Liver (tissue), 2 donors: Measurements from ENCODE around the gene PHACTR4.
"Not testable (repeated sequence)": the region's sequence is repeated elsewhere in the genome, so short reads cannot be mapped to it uniquely, and the experiment has no call there.

Source experiments
- TF ChIP-seq, protein P1 (sequence below): IDR thresholded peaks from 2 replicates; pipeline ENCODE4 v1.6.1; 2016; ENCODE audit warnings: antibody characterized with exemption, mild to moderate bottlenecking
- TF ChIP-seq, protein P2 (sequence below): fragments of 150-350 bp; IDR thresholded peaks from 2 replicates; pipeline ENCODE4 v1.5.1; 2017; ENCODE audit warnings: improper control_type of control experiment, low read depth, low read length; ENCODE audit not compliant: missing input control
- TF ChIP-seq, protein P3 (sequence below): IDR thresholded peaks from 2 replicates; pipeline ENCODE4 v1.6.1; 2016; ENCODE audit warnings: antibody characterized with exemption
- donor health status: healthy.

DNA sequence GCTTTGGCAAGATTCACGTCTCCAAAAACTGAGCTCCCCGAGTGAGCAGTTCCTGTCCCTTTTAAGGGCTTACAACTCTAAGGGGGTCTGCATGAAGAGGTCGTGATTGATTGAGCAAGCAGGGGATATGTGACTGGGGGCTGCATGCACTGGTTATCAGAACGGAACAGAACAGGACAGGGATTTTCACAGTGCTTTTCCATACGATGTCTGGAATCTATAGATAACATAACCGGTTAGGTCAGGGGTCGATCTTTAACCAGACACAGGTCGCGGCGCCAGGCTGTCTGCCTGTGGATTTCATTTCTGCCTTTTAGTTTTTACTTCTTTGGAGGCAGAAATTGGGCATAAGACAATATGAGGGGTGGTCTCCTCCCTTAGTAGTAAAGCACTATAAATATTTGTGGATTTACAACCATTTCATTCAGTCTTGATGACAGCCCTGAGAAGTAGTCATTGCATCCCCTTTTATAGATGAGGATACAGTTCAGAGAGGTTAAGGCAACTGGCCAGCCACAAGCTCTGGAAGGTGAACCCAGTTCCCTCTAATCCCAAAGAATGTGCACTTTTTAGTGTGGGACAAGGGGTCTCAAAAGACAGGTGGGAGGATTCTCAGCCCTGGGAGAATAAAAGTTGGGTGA is 155.6 kb downstream of the PHACTR4 start:
- TF ChIP-seq, protein P1, sequence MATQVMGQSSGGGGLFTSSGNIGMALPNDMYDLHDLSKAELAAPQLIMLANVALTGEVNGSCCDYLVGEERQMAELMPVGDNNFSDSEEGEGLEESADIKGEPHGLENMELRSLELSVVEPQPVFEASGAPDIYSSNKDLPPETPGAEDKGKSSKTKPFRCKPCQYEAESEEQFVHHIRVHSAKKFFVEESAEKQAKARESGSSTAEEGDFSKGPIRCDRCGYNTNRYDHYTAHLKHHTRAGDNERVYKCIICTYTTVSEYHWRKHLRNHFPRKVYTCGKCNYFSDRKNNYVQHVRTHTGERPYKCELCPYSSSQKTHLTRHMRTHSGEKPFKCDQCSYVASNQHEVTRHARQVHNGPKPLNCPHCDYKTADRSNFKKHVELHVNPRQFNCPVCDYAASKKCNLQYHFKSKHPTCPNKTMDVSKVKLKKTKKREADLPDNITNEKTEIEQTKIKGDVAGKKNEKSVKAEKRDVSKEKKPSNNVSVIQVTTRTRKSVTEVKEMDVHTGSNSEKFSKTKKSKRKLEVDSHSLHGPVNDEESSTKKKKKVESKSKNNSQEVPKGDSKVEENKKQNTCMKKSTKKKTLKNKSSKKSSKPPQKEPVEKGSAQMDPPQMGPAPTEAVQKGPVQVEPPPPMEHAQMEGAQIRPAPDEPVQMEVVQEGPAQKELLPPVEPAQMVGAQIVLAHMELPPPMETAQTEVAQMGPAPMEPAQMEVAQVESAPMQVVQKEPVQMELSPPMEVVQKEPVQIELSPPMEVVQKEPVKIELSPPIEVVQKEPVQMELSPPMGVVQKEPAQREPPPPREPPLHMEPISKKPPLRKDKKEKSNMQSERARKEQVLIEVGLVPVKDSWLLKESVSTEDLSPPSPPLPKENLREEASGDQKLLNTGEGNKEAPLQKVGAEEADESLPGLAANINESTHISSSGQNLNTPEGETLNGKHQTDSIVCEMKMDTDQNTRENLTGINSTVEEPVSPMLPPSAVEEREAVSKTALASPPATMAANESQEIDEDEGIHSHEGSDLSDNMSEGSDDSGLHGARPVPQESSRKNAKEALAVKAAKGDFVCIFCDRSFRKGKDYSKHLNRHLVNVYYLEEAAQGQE, result not testable (repeated sequence)
- TF ChIP-seq, protein P2, sequence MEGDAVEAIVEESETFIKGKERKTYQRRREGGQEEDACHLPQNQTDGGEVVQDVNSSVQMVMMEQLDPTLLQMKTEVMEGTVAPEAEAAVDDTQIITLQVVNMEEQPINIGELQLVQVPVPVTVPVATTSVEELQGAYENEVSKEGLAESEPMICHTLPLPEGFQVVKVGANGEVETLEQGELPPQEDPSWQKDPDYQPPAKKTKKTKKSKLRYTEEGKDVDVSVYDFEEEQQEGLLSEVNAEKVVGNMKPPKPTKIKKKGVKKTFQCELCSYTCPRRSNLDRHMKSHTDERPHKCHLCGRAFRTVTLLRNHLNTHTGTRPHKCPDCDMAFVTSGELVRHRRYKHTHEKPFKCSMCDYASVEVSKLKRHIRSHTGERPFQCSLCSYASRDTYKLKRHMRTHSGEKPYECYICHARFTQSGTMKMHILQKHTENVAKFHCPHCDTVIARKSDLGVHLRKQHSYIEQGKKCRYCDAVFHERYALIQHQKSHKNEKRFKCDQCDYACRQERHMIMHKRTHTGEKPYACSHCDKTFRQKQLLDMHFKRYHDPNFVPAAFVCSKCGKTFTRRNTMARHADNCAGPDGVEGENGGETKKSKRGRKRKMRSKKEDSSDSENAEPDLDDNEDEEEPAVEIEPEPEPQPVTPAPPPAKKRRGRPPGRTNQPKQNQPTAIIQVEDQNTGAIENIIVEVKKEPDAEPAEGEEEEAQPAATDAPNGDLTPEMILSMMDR, result not testable (repeated sequence)
- TF ChIP-seq, protein P3, sequence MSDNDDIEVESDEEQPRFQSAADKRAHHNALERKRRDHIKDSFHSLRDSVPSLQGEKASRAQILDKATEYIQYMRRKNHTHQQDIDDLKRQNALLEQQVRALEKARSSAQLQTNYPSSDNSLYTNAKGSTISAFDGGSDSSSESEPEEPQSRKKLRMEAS, result not testable (repeated sequence)
